Measurements from ENCODE around the gene ADGRB3. TPM values are rescaled to one million over a fixed set of nuclear protein-coding genes. Genes with fewer than 3 reads are reported as not detected.

ADGRB3 gene
- polyA plus RNA-seq, 1 experiment, result 0.12 TPM

DNA sequence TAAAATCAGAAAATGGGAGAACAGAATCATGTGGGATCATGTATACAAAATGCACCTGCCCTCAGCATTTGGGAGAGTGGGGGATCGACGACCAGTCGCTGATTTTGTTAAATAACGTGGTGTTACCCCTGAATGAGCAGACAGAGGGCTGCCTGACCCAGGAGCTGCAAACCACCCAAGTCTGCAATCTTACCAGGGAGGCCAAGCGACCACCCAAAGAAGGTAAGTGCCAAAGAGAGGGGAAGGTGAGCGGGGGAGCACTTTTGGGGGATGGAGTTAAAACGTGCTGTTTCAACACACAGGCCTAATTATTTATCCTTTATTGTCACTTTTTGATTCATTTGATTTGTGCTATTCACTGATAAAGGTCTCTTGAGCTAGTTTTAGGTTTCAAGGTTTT lies 4.1 kb downstream of the ADGRB3 start:
- CTCF ChIA-PET, result interaction anchor here (0.5 kb wide), 1 partner anchor 1972 kb away, joined by 3 read pairs; no protein-coding TSS in a partner anchor
- no peaks in the 10 kb centered on the region for H3K36me3 ChIP-seq (ENCODE audit: control insufficient read depth, insufficient read depth, low read length)
- TF ChIP-seq, protein P1, sequence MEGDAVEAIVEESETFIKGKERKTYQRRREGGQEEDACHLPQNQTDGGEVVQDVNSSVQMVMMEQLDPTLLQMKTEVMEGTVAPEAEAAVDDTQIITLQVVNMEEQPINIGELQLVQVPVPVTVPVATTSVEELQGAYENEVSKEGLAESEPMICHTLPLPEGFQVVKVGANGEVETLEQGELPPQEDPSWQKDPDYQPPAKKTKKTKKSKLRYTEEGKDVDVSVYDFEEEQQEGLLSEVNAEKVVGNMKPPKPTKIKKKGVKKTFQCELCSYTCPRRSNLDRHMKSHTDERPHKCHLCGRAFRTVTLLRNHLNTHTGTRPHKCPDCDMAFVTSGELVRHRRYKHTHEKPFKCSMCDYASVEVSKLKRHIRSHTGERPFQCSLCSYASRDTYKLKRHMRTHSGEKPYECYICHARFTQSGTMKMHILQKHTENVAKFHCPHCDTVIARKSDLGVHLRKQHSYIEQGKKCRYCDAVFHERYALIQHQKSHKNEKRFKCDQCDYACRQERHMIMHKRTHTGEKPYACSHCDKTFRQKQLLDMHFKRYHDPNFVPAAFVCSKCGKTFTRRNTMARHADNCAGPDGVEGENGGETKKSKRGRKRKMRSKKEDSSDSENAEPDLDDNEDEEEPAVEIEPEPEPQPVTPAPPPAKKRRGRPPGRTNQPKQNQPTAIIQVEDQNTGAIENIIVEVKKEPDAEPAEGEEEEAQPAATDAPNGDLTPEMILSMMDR (IDR thresholded peaks at IDR 0.05; ENCODE audit: insufficient read depth, low read depth, low read length), result no peak
- no peak for DNase-seq (ENCODE audit: low read depth)
- POLR2A ChIA-PET, result no interaction called here
- no peak overlapping the region for H3K4me3 ChIP-seq (ENCODE audit: low read depth, low read length)
- peaks cover 13% of the 10 kb centered on the region for H3K27me3 ChIP-seq (ENCODE audit: control insufficient read depth, insufficient read depth, low read length)

DNA sequence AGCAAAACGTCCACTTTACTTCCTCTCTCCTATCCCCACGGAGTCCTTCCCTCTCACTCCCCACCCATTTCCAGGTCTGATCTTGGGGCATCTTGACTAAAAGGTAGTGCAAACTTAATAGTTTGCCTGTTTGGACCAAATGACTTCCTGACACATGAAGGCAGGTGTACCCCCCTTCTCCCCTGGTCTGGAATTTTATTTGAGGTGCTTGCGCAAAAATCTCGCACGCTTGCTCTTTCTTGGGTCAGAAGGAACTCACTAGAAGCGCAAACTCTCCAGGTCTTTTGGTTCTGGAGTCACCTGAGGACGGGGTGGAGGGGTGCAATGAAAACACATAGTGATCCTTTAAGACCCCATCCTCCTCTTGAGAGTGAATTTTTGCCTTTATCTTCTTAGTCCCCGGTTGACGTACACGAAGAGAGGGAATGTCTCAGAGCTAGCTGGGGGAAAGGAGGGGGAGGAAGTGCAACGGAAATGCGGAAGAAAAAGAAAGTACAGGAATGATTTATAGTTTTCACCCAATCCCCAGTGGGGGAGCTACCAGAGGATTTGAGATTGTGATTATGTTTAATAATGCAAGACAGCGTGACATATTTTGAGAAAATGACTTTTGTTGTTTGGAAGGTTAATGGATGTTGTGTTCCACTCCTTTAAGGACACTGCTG lies 4.9 kb downstream of the ADGRB3 start:
- CTCF ChIA-PET, result interaction anchor here (0.5 kb wide), 1 partner anchor 1973 kb away, joined by 3 read pairs; no protein-coding TSS in a partner anchor
- H3K4me3 ChIP-seq (ENCODE audit: low read depth, low read length), result no peak overlapping the region

DNA sequence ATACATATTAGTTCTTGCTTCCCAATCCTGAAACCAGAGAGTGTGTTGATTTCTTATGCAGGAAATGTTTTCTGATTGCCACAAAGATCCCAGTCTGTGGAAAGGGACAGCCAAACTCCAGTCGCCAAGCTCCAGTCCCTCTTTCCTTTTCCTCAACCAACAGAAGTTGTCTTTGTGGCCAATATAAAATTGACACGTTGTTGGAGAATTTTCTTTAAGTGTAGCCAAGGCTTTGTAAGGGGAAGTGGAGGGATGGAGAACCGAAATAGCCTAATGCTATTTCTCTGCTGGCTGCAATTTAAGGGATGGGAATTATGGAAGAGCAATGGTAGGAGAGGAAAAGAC lies 5.4 kb downstream of the ADGRB3 start:
- peaks cover 10% of the 10 kb centered on the region for H3K27me3 ChIP-seq (ENCODE audit: control insufficient read depth, insufficient read depth, low read length)
- no peaks in the 10 kb centered on the region for H3K36me3 ChIP-seq (ENCODE audit: control insufficient read depth, insufficient read depth, low read length)
- ChIA-PET POLR2A (no interaction called here), CTCF (no interaction called here)
- no peak for DNase-seq (ENCODE audit: low read depth)
- no peak overlapping the region for H3K4me3 ChIP-seq (ENCODE audit: low read depth, low read length)
- TF ChIP-seq, protein P1 (IDR thresholded peaks at IDR 0.05; ENCODE audit: insufficient read depth, low read depth, low read length), result no peak

More for the DNA sequence above, 4.9 kb downstream of the ADGRB3 start:
- POLR2A ChIA-PET, result no interaction called here
- H3K27me3 ChIP-seq (ENCODE audit: control insufficient read depth, insufficient read depth, low read length), result peaks cover 10% of the 10 kb centered on the region
- H3K36me3 ChIP-seq (ENCODE audit: control insufficient read depth, insufficient read depth, low read length), result no peaks in the 10 kb centered on the region
- DNase-seq (ENCODE audit: low read depth), result no peak
- TF ChIP-seq, protein P1 (IDR thresholded peaks at IDR 0.05; ENCODE audit: insufficient read depth, low read depth, low read length), result no peak

DNA sequence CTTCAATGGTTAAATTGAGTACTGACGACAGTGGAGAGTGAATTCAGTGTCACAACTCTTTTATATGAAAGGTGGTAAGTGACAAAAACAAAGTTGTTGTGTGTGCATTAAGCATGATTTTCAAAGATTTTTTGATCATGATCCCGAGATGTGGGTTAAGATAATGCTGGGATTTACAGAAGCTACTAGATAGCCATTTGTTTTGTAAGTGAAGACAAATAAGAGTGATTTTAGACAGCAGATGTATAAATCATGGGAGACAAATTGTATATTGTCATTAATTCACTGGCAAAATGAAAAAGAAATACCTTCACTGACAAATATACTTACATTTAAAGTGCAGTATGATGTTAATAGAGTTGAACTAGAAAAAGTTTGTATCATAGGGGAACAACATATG lies 6.1 kb downstream of the ADGRB3 start:
- Histone ChIP-seq H3K4me3 (ENCODE audit: low read depth, low read length) (no peak overlapping the region), H3K27me3 (ENCODE audit: control insufficient read depth, insufficient read depth, low read length) (peaks cover 3% of the 10 kb centered on the region; the same call in 1 of the 2 replicates), H3K36me3 (ENCODE audit: control insufficient read depth, insufficient read depth, low read length) (no peaks in the 10 kb centered on the region)
- CTCF ChIA-PET, result no interaction called here
- no peak for DNase-seq (ENCODE audit: low read depth)
- POLR2A ChIA-PET, result no interaction called here
- TF ChIP-seq, protein P1 (IDR thresholded peaks at IDR 0.05; ENCODE audit: insufficient read depth, low read depth, low read length), result no peak

DNA sequence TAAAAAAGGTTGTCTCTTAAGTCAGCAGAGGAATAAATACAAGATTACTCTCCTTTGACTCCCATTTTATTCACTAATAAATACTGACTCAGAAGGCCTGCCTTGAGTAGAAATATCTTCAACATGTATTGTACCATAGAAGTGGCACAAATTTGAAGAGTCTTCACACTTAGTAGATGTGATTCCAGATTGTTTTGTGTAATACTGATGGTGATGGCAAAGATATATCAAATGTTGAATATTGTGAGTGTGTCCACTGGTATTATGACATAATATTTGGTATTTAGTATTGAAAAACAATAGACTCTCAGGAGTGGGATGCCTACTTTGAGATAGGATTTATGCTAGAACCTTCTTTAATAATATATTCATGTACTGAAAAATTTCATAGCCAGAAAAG lies 7.0 kb downstream of the ADGRB3 start:
- H3K4me3 ChIP-seq (ENCODE audit: low read depth, low read length), result no peak overlapping the region
- POLR2A ChIA-PET, result no interaction called here
- no peaks in the 10 kb centered on the region for H3K36me3 ChIP-seq (ENCODE audit: control insufficient read depth, insufficient read depth, low read length)
- CTCF ChIA-PET, result no interaction called here
- DNase-seq (ENCODE audit: low read depth), result no peak
- no peaks in the 10 kb centered on the region for H3K27me3 ChIP-seq (ENCODE audit: control insufficient read depth, insufficient read depth, low read length)
- TF ChIP-seq, protein P1 (IDR thresholded peaks at IDR 0.05; ENCODE audit: insufficient read depth, low read depth, low read length), result no peak
